ENCODE results near the gene GSTA4.
"Not testable (repeated sequence)": the region's sequence is repeated elsewhere in the genome, so short reads cannot be mapped to it uniquely, and the experiment has no call there.

Gene GSTA4

DNA sequence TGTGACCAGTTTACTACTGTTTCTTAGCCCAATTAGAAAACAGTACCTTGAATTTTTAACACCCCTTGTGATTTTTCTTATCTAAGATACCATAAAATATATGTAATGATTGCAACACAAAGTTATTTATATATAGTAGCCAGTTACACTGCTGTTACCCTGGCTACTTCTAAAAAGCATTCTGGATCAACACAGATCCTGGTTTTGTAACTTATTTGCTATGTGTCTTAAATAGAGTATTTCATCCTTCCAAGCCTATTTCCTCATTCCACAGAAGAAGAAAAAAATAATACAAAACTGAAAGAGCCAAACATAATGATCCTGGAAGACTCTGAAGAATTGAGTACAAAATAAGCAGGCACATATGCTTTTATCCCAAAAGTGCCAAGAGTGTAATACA, 19.0 kb upstream of the GSTA4 start:
- DNase-seq (ENCODE audit: low read depth in 2 of 2), result no peak

DNA sequence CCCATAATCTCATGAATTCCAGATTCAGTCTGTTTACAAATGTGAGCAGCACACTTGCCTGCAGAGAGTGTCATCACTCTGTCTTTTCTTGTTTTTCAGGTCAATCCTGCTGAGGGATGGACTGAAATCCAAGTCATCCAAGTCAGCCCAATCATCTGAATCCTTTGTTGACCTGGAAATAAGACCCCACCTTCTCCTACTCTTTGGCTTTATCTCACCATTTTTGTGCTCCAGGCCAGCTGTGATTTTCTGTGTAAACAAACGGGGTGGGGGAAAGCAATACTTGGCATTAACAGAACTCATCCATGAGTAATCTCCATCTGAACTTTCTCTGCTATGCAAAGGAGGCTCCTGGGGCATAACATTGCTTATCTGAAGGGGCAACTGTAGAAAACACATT, 16.9 kb upstream of the GSTA4 start:
- DNase-seq (ENCODE audit: low read depth in 2 of 2), result no peak

DNA sequence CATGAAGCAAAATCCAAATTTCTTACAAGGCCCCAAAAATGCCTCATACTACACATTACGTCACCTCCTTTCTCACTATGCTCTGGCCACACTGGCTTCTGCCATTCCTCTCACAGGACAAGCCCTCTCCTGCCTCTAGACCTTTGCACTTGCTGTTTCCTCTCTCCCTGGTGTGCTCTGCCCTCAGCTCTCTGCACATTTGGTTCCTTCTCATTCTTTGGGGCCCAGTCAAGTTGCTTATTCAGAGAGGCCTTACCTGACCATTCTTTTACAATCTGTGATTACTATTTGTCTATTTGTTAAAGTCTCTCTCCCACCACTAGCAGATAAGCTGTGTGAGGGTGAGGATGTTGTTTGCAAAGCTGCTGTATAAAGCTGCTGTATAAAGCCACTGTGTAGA, 15.4 kb upstream of the GSTA4 start:
- DNase-seq (ENCODE audit: low read depth in 2 of 2), result no peak

DNA sequence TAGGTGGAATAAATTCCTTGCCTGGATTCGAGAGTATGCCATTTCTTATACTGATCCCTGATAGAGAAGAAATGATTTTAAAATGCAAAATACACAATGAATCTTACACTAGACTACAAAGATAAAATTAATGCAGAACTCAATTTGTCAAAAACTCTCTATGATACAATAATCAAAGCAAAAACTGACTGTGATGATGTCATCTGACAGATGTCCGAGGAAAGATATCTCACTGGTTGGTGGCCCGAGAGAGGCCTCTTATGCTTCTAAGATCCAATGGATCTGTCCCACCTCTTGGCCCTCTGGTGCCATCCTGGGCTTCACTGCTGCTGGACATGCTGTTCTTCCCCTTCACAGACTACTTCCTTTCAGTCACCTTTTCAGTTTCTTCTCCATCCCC, 14.4 kb upstream of the GSTA4 start:
- DNase-seq (ENCODE audit: low read depth in 2 of 2), result no peak

DNA sequence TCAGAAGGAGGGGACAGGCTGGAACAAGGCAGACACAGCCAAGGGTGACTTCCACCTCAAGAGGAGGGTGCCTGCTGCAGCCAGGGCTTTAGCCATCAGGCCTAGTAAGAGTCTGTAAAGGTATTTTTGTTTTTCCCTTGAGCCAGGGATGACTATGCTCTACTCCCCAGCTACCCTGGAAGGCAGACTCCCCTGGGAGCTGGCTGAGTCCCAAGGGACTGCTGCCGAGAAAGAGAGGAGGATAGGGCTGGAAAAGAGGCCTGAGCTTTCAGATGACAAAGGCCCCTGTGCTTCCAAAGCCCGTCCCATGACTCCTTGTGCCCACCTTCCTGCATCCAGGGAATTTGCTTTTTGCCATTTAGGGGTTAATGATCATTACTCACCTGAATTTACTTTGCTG, 14.0 kb upstream of the GSTA4 start:
- no peak for DNase-seq (ENCODE audit: low read depth in 2 of 2)

DNA sequence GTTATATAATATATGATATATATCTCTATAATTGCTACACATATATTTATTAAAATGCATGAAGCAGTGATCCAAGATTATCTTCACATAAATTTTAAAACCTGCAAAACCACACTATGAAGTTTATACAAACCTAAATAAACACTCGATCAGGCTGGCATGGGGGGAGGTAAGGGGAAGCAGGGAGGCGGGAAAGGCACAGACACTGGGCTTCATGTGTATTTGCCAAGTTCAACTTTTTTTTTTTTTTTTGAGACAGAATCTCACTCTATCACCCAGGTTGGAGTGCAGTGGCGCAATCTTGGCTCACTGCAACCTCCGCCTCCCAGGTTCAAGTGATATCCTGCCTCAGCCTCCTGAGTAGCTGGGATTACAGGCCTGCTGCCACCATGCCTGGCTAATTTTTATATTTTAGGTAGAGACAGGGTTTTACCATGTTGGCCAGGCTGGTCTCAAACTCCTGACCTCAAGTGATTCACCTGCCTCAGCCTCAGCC, 13.2 kb upstream of the GSTA4 start:
- not testable (repeated sequence) for DNase-seq (ENCODE audit: low read depth in 2 of 2)

DNA sequence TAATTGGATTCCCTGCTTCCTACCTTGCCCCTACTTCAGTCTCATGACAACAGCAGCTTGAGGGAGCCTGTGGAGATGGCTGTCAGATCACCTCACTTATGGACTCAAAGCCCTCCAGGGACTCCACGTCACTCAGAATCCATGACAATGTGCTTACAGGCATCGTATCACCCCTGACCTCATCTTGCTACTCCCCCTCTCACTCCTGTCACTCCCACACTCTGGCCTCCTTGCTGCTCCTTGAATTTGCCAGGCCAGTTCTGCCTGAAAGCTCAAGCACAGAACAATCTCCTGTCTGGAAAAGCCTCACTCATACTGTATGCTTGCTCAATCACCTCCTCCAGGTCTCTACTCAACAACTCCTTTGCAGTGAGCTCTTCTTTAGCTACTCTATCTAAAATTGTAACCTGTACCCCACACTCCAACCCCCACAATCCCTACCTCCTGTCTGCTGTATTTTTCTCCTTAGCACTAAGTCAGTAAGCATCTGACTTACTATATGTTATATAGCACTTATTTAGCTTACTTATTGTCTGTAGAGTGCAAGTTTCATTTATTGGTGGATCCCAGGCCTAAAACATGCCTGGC, 10.7 kb upstream of the GSTA4 start:
- DNase-seq (ENCODE audit: low read depth in 2 of 2), result no peak

DNA sequence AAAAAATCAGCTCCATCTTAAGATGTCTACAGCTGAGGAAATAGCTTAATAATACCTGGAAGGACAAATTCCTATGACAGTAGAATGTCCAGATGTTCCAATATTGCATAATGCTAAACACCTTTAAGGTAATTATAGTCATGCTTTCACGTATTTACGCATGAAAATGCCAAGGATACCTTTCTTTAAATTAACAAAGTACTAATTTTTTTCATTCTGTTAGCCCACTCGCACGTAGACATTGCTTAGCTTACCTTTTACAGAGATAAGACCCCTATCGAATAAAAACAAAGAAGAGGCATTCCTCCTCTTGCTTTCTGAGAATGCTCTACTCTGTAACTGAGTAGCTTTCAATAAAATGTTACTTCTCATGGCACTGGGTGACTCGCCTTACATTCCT, 4.4 kb upstream of the GSTA4 start:
- no peak for DNase-seq (ENCODE audit: low read depth in 2 of 2)

DNA sequence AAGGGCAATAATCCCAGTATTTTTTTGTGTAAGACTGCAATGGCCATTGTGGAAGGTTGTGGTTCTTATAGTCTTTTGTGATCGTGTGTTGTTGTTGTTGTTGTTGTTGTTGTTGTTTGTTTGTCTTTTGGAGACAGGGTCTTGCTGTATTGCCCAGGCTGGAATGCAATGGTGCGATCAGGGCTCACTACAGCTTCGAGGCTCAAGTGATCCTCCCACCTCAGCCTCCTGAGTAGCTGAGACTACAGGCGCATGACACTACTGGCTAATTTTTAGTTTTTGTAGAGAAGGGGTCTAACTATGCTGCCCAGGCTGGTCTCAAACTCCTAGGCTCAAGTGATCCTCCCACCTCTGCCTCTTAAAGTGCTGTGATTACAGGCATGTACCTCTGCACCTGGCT, 3.5 kb upstream of the GSTA4 start:
- DNase-seq (ENCODE audit: low read depth in 2 of 2), result no peak

DNA sequence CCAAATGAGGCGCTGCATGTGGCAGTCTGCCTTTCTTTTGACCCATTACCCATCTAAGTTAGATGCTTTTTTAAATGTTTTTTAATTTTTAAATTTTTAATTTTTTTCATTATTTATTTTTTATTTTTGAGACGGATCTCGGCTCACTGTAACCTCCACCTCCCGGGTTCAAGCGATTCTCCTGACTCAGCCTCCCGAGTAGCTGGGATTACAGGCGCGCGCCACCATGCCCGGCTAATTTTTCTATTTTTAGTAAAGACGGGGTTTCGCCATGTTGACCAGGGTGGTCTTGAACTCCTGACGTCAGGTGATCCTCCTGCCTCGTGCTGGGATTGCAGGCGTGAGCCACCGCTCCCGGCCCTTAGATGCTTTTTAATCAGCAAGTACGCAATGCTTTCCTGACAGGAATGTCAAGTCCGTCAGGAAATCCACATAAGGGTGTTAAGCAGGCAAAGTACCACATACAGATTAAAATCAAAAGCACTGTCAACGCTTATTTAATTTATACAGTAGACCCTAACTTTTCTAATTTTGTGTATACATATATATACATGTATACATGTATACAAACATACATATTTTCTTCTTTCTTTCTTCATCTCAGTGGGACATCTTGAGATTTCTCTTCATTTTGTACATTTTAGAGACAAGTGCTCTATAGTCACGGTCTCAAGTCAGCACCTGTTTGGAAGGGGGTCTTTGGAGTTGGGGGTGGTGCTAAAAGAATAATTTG, 995 bp upstream of the GSTA4 start:
- DNase-seq (ENCODE audit: low read depth in 2 of 2), result no peak

DNA sequence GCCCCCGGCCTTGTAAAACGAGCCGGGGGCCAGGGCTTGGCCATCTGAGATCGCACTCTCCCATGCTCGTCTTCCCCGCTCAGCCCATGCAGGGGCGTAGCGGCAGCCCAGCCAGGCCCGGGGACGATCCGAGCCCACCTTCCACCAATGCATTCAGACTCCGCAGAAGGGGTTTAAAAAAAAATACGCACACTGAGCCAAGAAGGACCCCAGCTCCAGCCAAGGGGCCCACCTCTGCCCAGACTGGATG, 320 bp downstream of the GSTA4 start:
- DNase-seq (ENCODE audit: low read depth in 2 of 2), result no peak

DNA sequence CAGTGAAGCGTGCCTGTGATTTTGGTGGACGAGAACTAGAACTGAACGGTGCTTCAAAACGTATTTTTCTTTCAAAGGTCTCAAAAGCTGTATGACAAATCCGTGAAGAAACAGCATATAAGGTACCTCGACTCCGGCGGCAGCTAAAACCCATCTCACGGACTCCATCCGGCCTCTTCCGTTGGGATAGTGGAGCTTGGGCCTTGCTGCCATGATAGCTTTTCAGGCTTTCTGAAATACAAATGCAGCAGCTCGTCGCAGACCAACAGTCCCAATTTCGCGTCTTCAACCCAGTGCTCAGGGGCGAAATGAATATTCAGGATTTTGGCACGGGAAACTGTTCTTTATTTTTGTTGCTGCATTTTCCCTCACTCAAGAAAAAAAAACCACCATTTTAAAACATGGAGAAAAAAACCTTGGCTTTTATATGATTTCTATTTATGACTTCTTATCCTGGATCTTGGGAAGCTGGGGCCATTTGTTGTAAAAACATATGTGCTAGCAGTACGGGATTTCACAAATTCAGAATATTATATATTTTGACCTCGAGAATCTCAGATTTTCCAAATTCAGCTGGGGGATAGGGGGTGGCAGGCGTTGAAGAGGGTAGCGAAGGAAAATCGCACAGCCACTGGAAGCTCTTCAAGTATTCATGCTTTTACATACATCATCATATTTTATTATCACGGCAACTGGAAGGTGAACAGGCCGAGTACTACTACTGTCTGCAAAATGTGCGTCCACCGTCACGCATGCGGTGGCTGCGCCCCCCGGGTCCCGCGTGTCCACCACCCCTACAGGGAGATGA, 849 bp downstream of the GSTA4 start:
- no peak for DNase-seq (ENCODE audit: low read depth in 2 of 2)

DNA sequence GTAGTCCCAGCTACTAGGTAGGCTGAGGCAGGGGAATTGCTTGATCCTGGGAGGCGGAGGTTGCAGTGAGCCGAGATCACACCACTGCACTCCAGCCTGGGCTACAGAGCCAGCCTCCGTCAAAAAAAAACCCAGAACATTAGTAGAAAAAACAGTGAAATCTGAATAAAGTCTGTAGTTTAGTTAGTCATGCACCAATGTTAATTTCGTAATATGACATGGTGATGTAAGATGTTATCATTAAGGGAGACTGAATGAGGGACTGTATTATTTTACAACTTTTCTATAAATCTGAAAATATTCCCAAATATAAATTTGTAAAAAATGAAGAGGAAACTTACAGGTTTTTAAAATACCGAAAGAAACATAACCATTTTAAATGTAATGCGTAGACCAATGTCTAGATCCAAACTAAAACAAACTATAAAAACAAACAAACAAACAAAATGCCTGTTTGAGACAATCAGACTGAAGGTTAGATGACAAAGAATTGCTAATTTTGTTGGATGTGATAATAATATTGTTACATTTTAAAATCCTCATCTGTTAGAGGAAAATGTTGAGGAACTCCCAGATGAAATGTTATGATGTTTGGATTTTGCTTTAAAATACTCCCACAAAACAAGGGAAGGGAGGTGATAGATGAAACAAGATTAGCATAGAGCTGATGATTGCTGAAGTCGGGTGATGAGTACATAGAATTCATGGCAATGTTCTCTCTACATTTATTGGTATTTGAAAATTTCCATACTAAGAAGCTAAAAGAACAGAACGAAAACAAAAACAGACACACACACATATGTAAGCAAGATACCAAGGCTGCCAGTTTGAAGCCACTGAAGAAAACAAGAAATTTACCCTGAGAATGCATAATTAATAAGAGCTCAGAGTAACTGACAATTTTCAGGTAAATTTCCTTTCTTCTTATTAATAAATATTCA, 1.8 kb downstream of the GSTA4 start:
- no peak for DNase-seq (ENCODE audit: low read depth in 2 of 2)

DNA sequence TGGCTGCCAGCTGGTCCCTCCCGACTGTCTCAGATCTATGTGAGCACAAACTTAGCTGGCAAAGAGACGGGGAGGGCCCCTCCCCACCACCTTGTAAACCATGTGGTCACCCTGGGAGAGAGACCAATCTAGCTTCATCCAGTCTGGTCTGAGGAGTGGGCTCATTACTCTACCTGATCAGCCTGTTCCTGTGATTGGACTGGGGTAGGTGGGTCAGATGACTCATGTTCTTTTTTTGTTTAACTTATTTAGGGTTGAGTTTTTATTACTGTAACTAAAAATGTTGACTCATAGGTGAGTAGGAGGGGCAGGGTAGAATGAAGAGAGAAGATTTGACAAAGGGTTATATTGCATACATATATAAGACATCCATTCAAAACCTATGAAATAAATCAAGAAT, 4.7 kb downstream of the GSTA4 start:
- DNase-seq (ENCODE audit: low read depth in 2 of 2), result no peak

DNA sequence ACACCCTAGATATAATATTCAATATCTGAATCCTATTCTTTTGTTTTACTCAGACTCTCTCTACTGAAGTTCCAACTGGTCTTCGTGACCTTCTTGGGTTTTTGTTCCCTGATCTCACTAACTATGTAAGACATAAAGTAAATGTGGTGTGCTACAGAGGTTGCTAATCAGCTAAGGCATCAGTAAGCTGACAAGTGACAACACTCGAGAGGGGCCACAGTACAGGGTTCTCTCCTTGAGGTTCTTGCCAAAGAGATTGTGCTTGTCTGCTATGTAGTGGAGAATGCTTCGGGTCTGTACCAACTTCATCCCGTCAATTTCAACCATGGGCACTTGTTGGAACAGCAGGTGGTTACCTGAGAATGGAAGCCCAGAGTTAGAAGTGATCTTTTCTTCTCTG, 9.9 kb downstream of the GSTA4 start:
- no peak for DNase-seq (ENCODE audit: low read depth in 2 of 2)

DNA sequence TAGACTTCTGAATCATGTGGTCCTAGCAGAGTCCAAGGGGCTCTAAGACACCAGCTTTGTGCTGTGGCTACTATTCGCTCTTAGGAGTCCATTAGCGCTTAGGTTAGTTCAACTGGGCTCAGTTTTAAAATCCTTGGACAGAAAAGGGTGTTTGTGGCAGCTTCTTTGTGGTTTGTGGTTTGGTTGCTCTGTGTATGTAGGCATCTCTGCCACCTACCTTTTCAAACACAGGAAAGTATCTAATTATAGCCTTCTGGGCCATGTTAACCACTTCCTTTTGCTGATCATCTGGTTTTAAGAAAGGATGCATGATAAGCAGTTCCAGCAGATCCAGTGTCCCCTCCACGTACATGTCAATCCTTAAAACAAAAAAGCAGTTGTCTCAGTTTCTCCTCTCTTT, 10.8 kb downstream of the GSTA4 start:
- no peak for DNase-seq (ENCODE audit: low read depth in 2 of 2)

DNA sequence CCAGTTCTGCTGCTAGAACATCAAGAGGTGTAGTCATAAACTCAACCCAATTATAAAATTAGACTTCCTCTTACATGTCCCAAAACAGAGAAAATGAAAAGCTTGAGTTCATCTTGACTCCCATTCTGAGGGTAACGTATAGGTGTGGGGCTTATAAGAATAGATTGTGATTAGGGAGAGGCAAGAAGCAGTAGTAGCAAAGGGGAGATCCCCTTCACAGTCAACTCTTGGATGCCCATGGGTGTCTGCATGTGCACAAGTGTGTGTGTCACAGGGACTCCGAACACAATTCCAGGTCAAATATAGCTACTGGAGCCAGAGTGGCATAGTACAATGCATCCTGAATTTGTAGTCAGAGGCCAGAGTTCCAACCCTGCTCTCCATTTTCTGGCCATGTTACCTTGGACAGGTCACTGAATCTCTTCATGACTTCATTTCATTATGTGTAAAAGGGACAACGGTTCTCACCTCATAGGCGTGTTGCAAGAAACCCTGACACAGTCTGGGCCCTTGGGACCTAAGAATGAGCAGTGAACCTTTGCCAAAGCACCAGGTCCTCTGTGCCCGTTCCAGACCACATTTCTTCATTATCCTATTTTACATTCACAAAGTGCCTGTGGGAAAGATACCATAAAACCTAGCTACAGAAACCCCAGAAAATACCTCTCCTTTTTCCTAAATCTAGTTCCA, 11.8 kb downstream of the GSTA4 start:
- DNase-seq (ENCODE audit: low read depth in 2 of 2), result no peak

DNA sequence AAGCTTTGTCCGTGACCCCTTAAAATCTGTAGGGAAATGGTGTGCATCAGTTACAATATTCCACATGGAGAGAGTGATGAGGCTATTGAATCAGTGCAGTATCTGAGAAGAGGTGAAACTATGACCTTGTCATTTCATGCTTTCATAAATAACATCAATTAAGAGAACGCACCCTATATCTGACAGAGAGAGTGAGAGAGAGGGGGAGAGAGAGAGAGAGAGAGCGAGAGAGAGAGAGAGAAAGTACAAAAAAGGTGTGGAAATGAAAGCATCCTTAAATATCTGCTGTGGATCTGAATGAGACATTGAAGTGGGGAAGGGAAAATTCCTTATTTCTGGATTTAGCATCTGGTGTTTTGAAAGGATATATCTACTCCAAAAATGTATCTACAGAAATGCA, 12.4 kb downstream of the GSTA4 start:
- no peak for DNase-seq (ENCODE audit: low read depth in 2 of 2)

DNA sequence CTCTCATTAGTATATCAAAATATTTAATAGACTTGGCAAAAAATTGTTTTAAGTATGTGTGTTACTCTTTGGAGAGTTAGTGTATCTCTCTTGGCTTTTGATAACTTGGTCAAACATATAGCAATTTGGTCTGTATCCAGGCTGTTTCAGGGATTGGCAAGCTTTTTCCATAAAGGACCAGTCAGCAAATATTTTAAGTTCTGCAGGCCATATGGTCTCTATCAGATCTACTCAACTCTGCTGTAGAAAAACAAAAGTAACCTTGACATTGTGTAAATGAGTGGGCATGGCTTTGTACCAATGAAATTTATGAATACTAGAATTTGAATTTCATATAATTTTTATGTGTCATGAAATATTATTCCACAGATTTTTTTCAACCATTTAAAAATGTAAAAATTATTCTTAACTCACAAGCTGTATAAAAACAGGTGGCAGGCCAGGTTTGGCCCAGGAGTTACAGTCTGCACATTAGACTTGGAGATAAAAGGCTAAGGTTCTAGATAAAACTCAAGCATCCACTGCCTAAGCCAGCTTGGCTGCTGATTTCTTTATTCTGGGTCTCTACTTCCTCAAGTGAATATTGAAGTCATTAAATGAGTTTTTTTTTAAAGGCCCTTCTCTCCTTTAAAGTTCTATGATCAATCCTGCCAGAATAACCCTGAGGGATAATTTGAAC, 13.7 kb downstream of the GSTA4 start:
- no peak for DNase-seq (ENCODE audit: low read depth in 2 of 2)

DNA sequence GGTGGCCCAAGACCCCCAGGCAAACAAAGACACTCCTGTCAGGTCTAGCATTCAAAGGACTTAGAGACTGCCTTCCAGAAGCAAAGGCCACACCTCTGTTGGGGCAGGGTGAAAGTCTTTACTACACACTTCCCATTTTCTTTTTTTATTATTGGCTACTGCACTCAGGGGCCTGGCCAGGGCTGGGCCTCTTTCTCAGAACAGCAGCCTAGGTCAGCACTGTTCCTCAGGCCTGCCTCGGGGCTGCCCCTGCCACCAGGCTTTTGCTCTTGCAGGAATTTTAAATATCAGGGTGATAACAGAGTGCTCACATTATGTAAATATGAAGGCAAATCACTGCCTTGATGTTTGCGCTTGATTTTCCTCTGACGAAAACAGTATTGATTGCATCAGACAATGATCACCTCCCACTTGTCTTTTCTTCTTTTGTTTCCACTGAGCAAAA, 18.5 kb downstream of the GSTA4 start:
- DNase-seq (ENCODE audit: low read depth in 2 of 2), result no peak

DNA sequence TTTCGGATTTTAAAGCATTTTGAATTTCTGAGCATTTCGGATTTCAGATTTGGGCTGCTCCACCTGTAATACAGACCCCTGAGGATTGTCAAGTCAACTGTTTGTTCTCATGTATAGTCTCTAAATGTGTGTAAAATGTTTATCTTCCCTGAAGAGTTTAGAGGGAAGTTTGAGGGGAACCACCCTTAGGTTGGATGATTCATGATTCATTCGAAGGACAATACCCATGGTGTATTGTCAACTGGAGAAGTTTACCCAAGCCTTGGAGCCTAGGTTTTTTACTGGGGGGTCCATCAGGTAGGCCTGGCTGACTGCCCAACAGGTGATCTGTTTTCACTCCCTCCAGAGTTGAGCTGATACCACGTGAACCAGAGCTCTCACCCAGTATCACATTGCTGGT, 18.9 kb downstream of the GSTA4 start:
- DNase-seq (ENCODE audit: low read depth in 2 of 2), result no peak

Measured in activated CD8-positive, alpha-beta memory T cell treated with anti-CD3 and anti-CD28 coated beads for 4 hours (primary cell).